Erythroblast (primary cell): ENCODE results near the gene FNDC8.

ENCODE experiments used
- GATA1 ChIP-seq: IDR thresholded peaks from 2 replicates; pipeline ENCODE4 v1.6.1; 2011; ENCODE audit warnings: low read depth, mild to moderate bottlenecking, control low read depth, low read length, moderate library complexity
- POLR2A ChIP-seq: IDR thresholded peaks from 2 replicates; pipeline ENCODE4 v1.6.1; 2011; ENCODE audit warnings: mild to moderate bottlenecking, low read length

GRCh38 chr17:35073183-35073790 is 48.1 kb upstream of the FNDC8 start:
- TF ChIP-seq POLR2A = no peak
- TF ChIP-seq GATA1 = no peak
